H1 (cell line): ENCODE measurements around the gene TGM2.

ENCODE experiments used
- CTCF ChIP-seq, 3 experiments: IDR thresholded peaks; 1 replicate in 2 of 3; 2 replicates in 1 of 3; pipeline versions ENCODE4 v1.5.1 to v1.6.1; 2011; ENCODE audit warnings: low read length in 3 of 3, mild to moderate bottlenecking in 3 of 3, inconsistent platforms in 2 of 3, low read depth in 1 of 3, moderate library complexity in 1 of 3; ENCODE audit not compliant: insufficient read depth in 1 of 3; ENCODE audit errors: control extremely low read depth in 1 of 3
- E2F6 ChIP-seq: IDR thresholded peaks from 2 replicates; pipeline ENCODE4 v1.6.1; 2012; ENCODE audit warnings: inconsistent platforms
- EP300 ChIP-seq, 2 experiments: IDR thresholded peaks; 1 replicate in 1 of 2; 2 replicates in 1 of 2; pipeline ENCODE4 v1.6.1; 2011 to 2012; ENCODE audit warnings: low read depth in 2 of 2, low read length in 2 of 2, mild to moderate bottlenecking in 2 of 2, borderline replicate concordance in 1 of 2, inconsistent platforms in 1 of 2, moderate library complexity in 1 of 2
- EZH2 ChIP-seq: fragments of 200-600 bp; sonication (generic); IDR thresholded peaks from 2 replicates; pipeline ENCODE4 v1.7.1; 2012; ENCODE audit warnings: low read depth, mild to moderate bottlenecking, moderate library complexity, low read length, inconsistent platforms; ENCODE audit not compliant: severe bottlenecking
- FOSL1 ChIP-seq: IDR thresholded peaks from 2 replicates; pipeline ENCODE4 v1.6.1; 2011; ENCODE audit warnings: mild to moderate bottlenecking, low read depth, low read length, moderate library complexity; ENCODE audit not compliant: insufficient read depth
- JUND ChIP-seq: IDR thresholded peaks from 2 replicates; pipeline ENCODE4 v1.6.1; 2011; ENCODE audit warnings: mild to moderate bottlenecking, improper control_type of control experiment, low read length
- KDM1A ChIP-seq: fragments of 200-600, 300-600 bp; sonication (generic); IDR thresholded peaks from 2 replicates; pipeline ENCODE4 v1.7.1; 2016; ENCODE audit warnings: mild to moderate bottlenecking, low read length, borderline replicate concordance
- NANOG ChIP-seq: IDR thresholded peaks from 2 replicates; pipeline ENCODE4 v1.6.1; 2011; ENCODE audit warnings: low read length, low read depth, mild to moderate bottlenecking, inconsistent platforms; ENCODE audit not compliant: insufficient read depth, poor library complexity, severe bottlenecking
- POLR2AphosphoS5 ChIP-seq: IDR thresholded peaks from 2 replicates; pipeline ENCODE4 v1.6.1; 2011; ENCODE audit warnings: low read depth, low read length
- TAF1 ChIP-seq: IDR thresholded peaks from 2 replicates; pipeline ENCODE4 v1.6.1; 2011; ENCODE audit warnings: mild to moderate bottlenecking, low read depth, low read length
- ZNF274 ChIP-seq: IDR thresholded peaks from 2 replicates; pipeline ENCODE4 v1.7.0; 2012; ENCODE audit warnings: low read length, borderline replicate concordance; ENCODE audit errors: extremely low read depth

GRCh38 chr20:38138086-38138778 lies 26.8 kb downstream of the TGM2 start:
- TF ChIP-seq KDM1A: no peak
- no peak for TF ChIP-seq CTCF (IDR thresholded peaks at IDR 0.05; ENCODE audit: control extremely low read depth in 1 of 3, insufficient read depth in 1 of 3, low read depth in 1 of 3, low read length in 3 of 3)
- no peak for TF ChIP-seq POLR2AphosphoS5
- no peak for TF ChIP-seq NANOG
- no peak for TF ChIP-seq EZH2
- no peak for TF ChIP-seq E2F6
- TF ChIP-seq EP300 (IDR thresholded peaks at IDR 0.05; ENCODE audit: borderline replicate concordance in 1 of 2, low read depth in 2 of 2, low read length in 2 of 2): no peak
- no peak for TF ChIP-seq TAF1
- no peak for TF ChIP-seq FOSL1
- TF ChIP-seq ZNF274: no peak
- no peak for TF ChIP-seq JUND
